Dedifferentiated amniotic fluid mesenchymal stem cell (primary cell): ENCODE results near the gene RNF125.
"Not testable (repeated sequence)": the region's sequence is repeated elsewhere in the genome, so short reads cannot be mapped to it uniquely, and the experiment has no call there.

Experiments
- DNase-seq: peaks from one replicate; pipeline ENCODE4 v3.0.0-alpha.2; 2016; ENCODE audit errors: extremely low spot score

RNF125 gene

DNA sequence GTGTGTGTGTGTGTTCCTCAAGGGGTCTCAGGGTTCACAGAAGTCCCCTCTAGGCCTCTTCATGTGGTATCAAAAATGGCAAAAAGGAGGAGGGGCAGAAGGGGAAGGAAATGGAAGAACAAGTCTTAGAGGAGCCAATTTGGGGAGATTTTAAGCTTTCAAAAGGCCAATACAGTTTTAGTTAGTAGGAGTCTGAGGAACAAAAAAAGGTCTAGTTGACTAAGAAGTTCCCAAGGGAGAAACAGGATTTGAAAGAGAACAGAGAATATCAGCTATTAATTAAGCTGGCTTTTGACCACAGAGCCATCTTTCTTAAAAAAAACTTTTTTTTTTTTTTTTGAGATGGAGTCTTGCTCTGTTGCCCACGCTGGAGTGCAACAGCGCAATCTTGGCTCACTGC is 7.1 kb downstream of the RNF125 start:
- no peak for DNase-seq

DNA sequence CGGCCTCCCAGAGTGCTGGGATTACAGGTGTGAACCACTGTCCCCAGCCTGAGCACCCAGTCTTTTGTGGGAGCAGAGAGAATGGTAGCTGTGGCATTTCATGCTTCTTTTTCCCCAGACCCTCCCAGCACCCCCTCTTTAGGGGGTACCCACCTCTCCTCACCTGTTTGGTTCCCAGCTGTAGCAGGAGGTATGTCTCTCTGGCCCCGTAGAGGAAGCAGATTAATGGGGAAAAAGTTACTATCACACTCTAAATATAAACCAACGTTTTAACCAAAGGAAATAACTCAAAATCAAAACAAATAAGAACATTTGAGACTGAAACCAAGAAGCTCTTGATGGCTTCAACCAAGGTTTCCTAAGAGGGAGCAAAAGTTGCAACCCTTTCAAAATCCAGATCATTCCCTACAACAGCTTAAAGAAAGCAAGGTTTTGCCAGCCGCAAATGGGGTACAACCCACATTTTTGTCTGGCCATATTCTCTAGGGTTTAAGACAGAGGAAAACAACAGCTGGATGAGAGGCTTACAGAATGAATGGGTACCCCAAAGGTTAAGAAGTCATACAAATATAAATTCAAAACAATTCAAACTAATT is 8.0 kb downstream of the RNF125 start:
- DNase-seq = no peak

GRCh38 chr18:32029558-32029957 is 10.9 kb downstream of the RNF125 start:
- DNase-seq = no peak

DNA sequence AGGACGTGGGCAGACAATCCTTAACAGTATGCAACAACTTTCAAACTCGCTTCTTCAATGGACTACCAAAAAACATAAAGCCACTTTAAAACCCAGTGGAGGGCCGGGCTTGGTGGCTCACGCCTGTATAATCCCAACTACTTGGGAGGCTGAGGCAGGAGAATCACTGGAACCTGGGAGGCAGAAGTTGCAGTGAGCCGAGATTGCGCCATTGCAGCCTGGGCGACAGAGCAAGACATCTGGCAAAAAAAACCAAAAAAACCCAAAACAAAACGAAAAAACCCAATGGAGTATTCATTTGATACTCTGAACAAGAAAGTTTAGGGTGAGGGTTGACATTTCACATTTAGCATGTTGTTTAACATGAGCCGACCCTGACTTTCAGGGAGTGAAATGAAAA is 14.0 kb downstream of the RNF125 start:
- no peak for DNase-seq

DNA sequence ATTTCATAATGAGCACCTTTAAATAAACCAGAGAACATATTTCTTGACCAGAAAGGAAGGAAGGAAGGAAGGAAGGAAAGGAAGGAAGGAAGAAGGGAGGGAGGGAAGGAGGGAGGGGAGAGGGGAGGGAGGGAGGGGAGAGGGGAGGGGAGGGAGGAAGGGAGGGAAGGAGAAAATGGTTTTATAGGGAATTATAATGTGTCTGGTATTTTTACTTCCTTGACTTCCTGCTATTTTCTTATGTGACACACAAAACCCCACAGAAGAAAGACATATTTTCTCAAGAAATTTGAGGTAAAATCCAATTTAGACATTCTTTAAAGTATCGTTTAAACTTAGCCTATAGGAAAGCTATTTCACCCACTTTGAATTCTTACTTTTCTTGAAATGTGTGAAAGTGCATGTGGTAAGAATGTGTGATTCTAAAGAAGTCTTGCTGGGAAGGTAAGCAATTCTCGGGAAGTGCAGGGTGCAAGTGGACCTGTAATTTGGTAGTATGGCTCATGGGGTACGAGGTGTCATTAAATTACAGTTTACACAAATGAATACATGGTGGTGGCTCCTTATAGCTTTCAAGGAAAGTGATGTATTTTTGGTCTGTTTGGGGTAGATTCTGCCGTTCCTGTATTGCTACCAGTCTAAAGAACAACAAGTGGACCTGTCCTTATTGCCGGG is 18.0 kb downstream of the RNF125 start:
- DNase-seq = no peak

DNA sequence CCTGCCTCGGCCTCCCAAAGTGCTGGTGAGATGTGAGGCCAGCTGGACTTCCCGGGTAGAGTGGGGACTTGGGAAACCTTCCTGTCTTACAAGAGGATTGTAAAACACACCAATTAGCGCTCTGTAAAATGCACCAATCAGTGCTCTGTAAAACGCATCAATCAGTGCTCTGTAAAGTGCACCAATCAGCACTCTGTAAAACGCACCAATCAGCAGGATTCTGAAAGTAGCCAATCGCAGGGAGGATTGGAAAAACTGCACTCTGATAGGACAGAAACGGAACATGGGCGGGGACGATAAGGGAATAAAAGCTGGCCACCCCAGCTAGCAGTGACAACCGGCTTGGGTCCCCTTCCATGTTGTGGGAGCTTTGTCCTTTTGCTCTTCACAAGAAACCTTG is 19.0 kb downstream of the RNF125 start:
- DNase-seq = no peak

GRCh38 chr18:32040936-32041335 is 22.3 kb downstream of the RNF125 start:
- DNase-seq = no peak

GRCh38 chr18:32042337-32042736 is 23.7 kb downstream of the RNF125 start:
- no peak for DNase-seq

- DNase-seq = no peak
These were observed 30.0 kb downstream of the RNF125 start for GRCh38 chr18:32048507-32049091.

DNA sequence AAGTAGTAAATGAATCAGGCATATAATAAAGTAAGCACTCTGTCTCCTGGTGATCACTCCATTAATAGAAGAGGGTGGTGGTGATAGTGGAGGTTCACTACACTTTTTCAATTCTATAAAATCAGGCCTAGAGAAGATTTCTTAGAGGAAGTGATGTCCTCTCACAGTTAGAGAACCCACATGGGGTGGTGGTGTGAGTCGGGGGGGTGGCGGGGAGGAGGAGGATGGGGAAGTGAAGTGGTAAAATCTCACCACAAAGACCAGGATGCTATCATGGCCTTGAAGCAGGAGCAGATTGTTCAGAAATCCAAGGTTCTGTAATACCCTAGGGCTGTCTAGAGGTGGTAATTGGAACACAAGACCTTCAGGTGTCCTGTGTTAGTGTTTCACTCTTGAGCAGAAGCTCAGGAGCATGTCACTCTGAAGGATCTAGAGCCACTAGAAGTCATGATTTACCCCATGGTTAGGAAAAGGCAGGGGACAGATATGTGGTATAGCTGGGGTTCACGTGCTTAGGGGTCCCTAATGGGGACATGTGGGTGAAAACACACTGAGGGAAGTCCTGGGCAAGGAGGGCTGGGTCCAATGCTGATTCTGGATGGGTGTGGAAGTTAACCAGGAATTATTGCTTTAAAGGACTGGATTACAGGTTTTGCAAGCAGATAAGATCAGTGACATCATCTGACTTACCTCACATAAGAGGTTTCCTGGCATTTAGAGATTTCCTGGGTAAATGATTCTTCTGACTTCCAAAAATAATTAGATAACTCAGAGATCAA is 31.0 kb downstream of the RNF125 start:
- DNase-seq = no peak

- DNase-seq = no peak
These were observed 38.2 kb downstream of the RNF125 start for GRCh38 chr18:32056613-32057358.

DNA sequence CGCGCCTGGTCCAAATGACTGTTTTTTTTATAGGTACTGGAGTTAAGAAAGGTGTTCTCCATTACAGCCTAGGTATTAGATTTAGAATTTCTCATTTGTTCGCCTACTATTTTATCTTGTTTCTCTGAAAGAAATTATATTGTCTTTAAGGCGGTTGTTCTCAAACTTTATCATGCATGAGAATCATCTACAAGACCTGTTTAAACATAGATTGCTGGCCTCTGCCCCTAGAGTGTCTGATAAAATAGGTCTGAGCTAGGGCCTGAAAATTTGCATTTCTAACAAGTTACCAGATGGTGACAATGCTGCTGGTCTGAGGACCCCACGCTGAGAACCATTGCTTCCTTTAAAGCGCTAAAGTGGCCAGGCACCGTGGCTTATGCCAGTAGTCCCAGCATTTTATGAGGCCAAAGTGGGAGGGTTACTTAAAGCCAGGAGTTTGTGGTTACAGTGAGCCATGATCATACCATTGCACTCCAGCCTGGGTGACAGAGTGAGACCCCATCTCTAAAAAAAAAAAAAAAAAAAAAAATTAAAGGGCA is 39.1 kb downstream of the RNF125 start:
- no peak for DNase-seq

- no peak for DNase-seq
These were observed 41.4 kb downstream of the RNF125 start for GRCh38 chr18:32060026-32060425.

- no peak for DNase-seq
These were observed 48.9 kb downstream of the RNF125 start for GRCh38 chr18:32067375-32068167.

GRCh38 chr18:32072321-32072720 is 53.7 kb downstream of the RNF125 start:
- no peak for DNase-seq

GRCh38 chr18:32074206-32074605 is 55.6 kb downstream of the RNF125 start:
- DNase-seq = no peak

- DNase-seq = no peak
These were observed 60.2 kb downstream of the RNF125 start for GRCh38 chr18:32078845-32079244.

DNA sequence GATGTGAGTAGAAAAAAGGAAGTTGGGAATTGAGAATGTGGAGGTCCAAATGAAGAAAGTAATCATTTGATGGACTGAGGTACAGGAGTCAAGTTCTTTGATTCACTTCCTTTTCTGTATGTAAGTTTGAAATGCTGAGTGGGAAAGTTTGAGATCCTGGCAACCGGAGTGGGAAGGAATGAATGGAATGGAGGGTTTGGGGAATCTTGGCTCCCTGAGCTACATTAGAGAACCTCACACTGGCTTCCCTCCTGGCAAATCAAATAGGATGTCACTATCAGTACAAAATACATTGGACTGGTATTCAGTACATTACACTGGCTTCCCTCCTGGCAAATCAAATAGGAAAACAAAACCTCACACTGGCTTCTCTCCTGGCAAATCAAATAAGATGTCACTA is 63.3 kb downstream of the RNF125 start:
- DNase-seq = no peak

GRCh38 chr18:32083781-32084180 is 65.2 kb downstream of the RNF125 start:
- no peak for DNase-seq

DNA sequence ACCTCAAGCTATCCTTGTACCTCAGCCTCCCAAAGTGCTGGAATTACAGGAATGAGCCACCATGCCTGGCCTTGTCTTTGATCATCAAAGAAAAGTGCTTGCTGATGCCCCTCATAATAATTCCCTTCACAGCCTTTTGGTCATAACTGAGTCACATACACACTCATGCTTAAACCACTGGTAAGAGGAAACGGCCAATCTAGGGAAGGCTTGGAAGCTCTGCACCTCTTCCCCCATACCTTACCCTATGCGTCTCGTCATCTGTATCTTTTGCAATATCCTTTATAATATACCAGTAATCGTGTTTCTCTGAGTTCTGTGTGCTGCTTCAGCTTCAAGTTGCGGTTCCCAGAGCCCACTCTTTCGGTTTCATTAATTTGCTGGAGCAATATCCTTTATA is 68.3 kb downstream of the RNF125 start:
- DNase-seq = no peak

GRCh38 chr18:32090831-32091230 is 72.2 kb downstream of the RNF125 start:
- not testable (repeated sequence) for DNase-seq
